ENCODE data around the gene GC. TPM values are rescaled to one million over a fixed set of nuclear protein-coding genes. Genes with fewer than 3 reads are reported as not detected.
"Not testable (repeated sequence)": the region's sequence is repeated elsewhere in the genome, so short reads cannot be mapped to it uniquely, and the experiment has no call there.

The GC gene
- total RNA-seq, 1 experiment from 2014 or later, result not detected

- no peak overlapping the region for H4K8ac ChIP-seq (replicated peaks; ENCODE audit: insufficient read length, low read depth, low read length)
- no peak overlapping the region for H3K18ac ChIP-seq (ENCODE audit: insufficient read length, low read depth, low read length)
- no peaks in the 10 kb centered on the region for H4K20me1 ChIP-seq (ENCODE audit: control insufficient read depth, insufficient read depth, insufficient read length)
- no peak overlapping the region for H2BK20ac ChIP-seq (ENCODE audit: low read depth, low read length, poor library complexity, severe bottlenecking)
- no CpG with 5 or more reads among the region's 3 CpGs for WGBS (ENCODE audit: extremely low coverage, insufficient read length, low lambda C conversion rate)
- H2BK5ac ChIP-seq (ENCODE audit: insufficient read length, low read length), result no peak overlapping the region
- no peaks in the 10 kb centered on the region for H3K23me2 ChIP-seq (ENCODE audit: insufficient read length, low read depth, low read length, poor library complexity, severe bottlenecking)
- H3K14ac ChIP-seq (ENCODE audit: insufficient read depth, low read length), result no peak overlapping the region
- no peak overlapping the region for H2AFZ ChIP-seq (ENCODE audit: low read length)
- no peaks in the 10 kb centered on the region for H3K79me2 ChIP-seq (ENCODE audit: insufficient read depth, low read length)
- no peak overlapping the region for H3T11ph ChIP-seq (ENCODE audit: low read length)
- no peaks in the 10 kb centered on the region for H3K9me3 ChIP-seq (ENCODE audit: control insufficient read depth, low read depth, low read length)
- no peak overlapping the region for H3K4me2 ChIP-seq (ENCODE audit: insufficient read depth, insufficient read length, low read length)
- peaks cover 3% of the 10 kb centered on the region; the same call in 1 of the 2 replicates for H3K4me1 ChIP-seq (ENCODE audit: insufficient read depth, low read length)
- no peak overlapping the region for H3K23ac ChIP-seq (ENCODE audit: insufficient read length, low read depth, low read length)
- no peak for DNase-seq
- no peaks in the 10 kb centered on the region for H3K79me1 ChIP-seq (ENCODE audit: insufficient read depth, low read depth, low read length, poor library complexity, severe bottlenecking)
- no peak overlapping the region for H3K27ac ChIP-seq (ENCODE audit: insufficient read length, low read depth, low read length)
- no peak overlapping the region for H3K56ac ChIP-seq (ENCODE audit: insufficient read length, low read depth, low read length)
- no peak overlapping the region for H3K9ac ChIP-seq (ENCODE audit: extremely low read depth, insufficient read length, low read length)
- no peak overlapping the region for H2AK5ac ChIP-seq (ENCODE audit: insufficient read length, low read length)
- no peak overlapping the region for H2BK15ac ChIP-seq (ENCODE audit: low read depth, low read length)
- H3K27me3 ChIP-seq (ENCODE audit: insufficient read depth, low read length), result no peaks in the 10 kb centered on the region
- H3K4me1 Mint-ChIP-seq, result peaks cover 13 to 17% of the 10 kb centered on the region in 2 experiments
- H3K27ac Mint-ChIP-seq, result no peak overlapping the region
- H3K27me3 Mint-ChIP-seq (ENCODE audit: low read depth), result no peaks in the 10 kb centered on the region; the same call in 1 of the 2 replicates
- H3K36me3 Mint-ChIP-seq (ENCODE audit: insufficient read depth in 1 of 3, low read depth in 3 of 3), result peaks cover 2 to 11% (median 2%) of the 10 kb centered on the region in 3 experiments; a peak in 4 of 7 replicates
- peaks cover 2 to 7% of the 10 kb centered on the region in 2 experiments; a peak in 3 of 5 replicates for H3K9me3 Mint-ChIP-seq
- TF ChIP-seq CTCF (conservative IDR thresholded peaks at IDR 0.05), result no peak
- no peak overlapping the region for H3K4me3 Mint-ChIP-seq
- H4K5ac ChIP-seq (ENCODE audit: insufficient read length, low read depth, low read length), result no peak overlapping the region
- no peak overlapping the region for H4K91ac ChIP-seq (ENCODE audit: insufficient read length, low read depth, low read length)
- H2BK120ac ChIP-seq (ENCODE audit: low read depth, low read length, poor library complexity, severe bottlenecking), result no peak overlapping the region
- H2BK12ac ChIP-seq (ENCODE audit: insufficient read length, low read depth, low read length), result no peak overlapping the region
- no peak overlapping the region for H3K4ac ChIP-seq (ENCODE audit: low read depth, low read length)
Observed at GRCh38 chr4:71746379-71746778, 37.5 kb downstream of the GC start.

- H2BK120ac ChIP-seq (ENCODE audit: low read depth, low read length, poor library complexity, severe bottlenecking); H3K4me2 ChIP-seq (ENCODE audit: insufficient read depth, insufficient read length, low read length); H2AK5ac ChIP-seq (ENCODE audit: insufficient read length, low read length); H3K4me1 Mint-ChIP-seq; H4K5ac ChIP-seq (ENCODE audit: insufficient read length, low read depth, low read length); H3K4me1 ChIP-seq (ENCODE audit: insufficient read depth, low read length); H3K27ac Mint-ChIP-seq; H3K27ac ChIP-seq (ENCODE audit: insufficient read length, low read depth, low read length); H3K18ac ChIP-seq (ENCODE audit: insufficient read length, low read depth, low read length); H3K9ac ChIP-seq (ENCODE audit: extremely low read depth, insufficient read length, low read length); H4K91ac ChIP-seq (ENCODE audit: insufficient read length, low read depth, low read length); DNase-seq; H3K9me3 ChIP-seq (ENCODE audit: control insufficient read depth, low read depth, low read length); H3K56ac ChIP-seq (ENCODE audit: insufficient read length, low read depth, low read length); H3K27me3 Mint-ChIP-seq (ENCODE audit: low read depth); H4K20me1 ChIP-seq (ENCODE audit: control insufficient read depth, insufficient read depth, insufficient read length); H3K14ac ChIP-seq (ENCODE audit: insufficient read depth, low read length); H2BK5ac ChIP-seq (ENCODE audit: insufficient read length, low read length); H2BK15ac ChIP-seq (ENCODE audit: low read depth, low read length); H3T11ph ChIP-seq (ENCODE audit: low read length); H3K4me3 Mint-ChIP-seq; H3K79me2 ChIP-seq (ENCODE audit: insufficient read depth, low read length); H4K8ac ChIP-seq (replicated peaks; ENCODE audit: insufficient read length, low read depth, low read length); H3K23ac ChIP-seq (ENCODE audit: insufficient read length, low read depth, low read length); H3K4ac ChIP-seq (ENCODE audit: low read depth, low read length); H3K23me2 ChIP-seq (ENCODE audit: insufficient read length, low read depth, low read length, poor library complexity, severe bottlenecking); H2AFZ ChIP-seq (ENCODE audit: low read length); H2BK20ac ChIP-seq (ENCODE audit: low read depth, low read length, poor library complexity, severe bottlenecking); H2BK12ac ChIP-seq (ENCODE audit: insufficient read length, low read depth, low read length); H3K27me3 ChIP-seq (ENCODE audit: insufficient read depth, low read length); H3K79me1 ChIP-seq (ENCODE audit: insufficient read depth, low read depth, low read length, poor library complexity, severe bottlenecking): not testable (repeated sequence)
- WGBS (ENCODE audit: extremely low coverage, insufficient read length, low lambda C conversion rate), result no CpG with 5 or more reads among the region's 2 CpGs
- H3K9me3 Mint-ChIP-seq, result peaks cover 35 to 50% of the 10 kb centered on the region in 2 experiments
- H3K36me3 Mint-ChIP-seq (ENCODE audit: insufficient read depth in 1 of 3, low read depth in 3 of 3), result peaks cover 39 to 58% (median 47%) of the 10 kb centered on the region in 3 experiments
Observed at GRCh38 chr4:71738782-71739181, 45.1 kb downstream of the GC start.
